OCI-LY1 (cell line): ENCODE data around the gene LY86.

ENCODE experiments used
- H2AFZ ChIP-seq: fragments of 200-600 bp; sonication (generic), shearing (Covaris generic); 2 replicates; pipeline ENCODE4 v1.6.0; 2014; ENCODE audit warnings: antibody characterized with exemption, mild to moderate bottlenecking, low read length
- H3F3A ChIP-seq: fragments of 200-600 bp; sonication (generic), shearing (Covaris generic); 2 replicates; pipeline ENCODE4 v1.6.0; 2014; ENCODE audit warnings: mild to moderate bottlenecking, antibody characterized with exemption, low read length, moderate library complexity; ENCODE audit not compliant: insufficient read depth
- H3K27ac ChIP-seq: fragments of 200-600 bp; sonication (generic); 2 replicates; pipeline ENCODE4 v1.5.1; 2014; ENCODE audit warnings: low read length, mixed run types, mild to moderate bottlenecking, low read depth; ENCODE audit not compliant: poor library complexity, severe bottlenecking
- H3K27me3 ChIP-seq: fragments of 200-600 bp; sonication (generic); 2 replicates; pipeline ENCODE4 v1.6.0; 2014; ENCODE audit warnings: antibody characterized with exemption, mild to moderate bottlenecking, low read length, moderate library complexity; ENCODE audit not compliant: insufficient read depth
- H3K36me3 ChIP-seq: fragments of 200-600 bp; sonication (generic); 2 replicates; pipeline ENCODE4 v1.6.1; 2014; ENCODE audit warnings: mild to moderate bottlenecking, antibody characterized with exemption, low read length, moderate library complexity, mixed read lengths; ENCODE audit not compliant: insufficient read depth
- H3K4me1 ChIP-seq: fragments of 200-600 bp; sonication (generic); 2 replicates; pipeline ENCODE4 v1.5.1; 2014; ENCODE audit warnings: mild to moderate bottlenecking, low read length, moderate library complexity; ENCODE audit not compliant: insufficient read depth, severe bottlenecking
- H3K4me2 ChIP-seq: fragments of 200-600 bp; sonication (generic), shearing (Covaris generic); 2 replicates; pipeline ENCODE4 v1.6.1; 2014; ENCODE audit warnings: low read length
- H3K4me3 ChIP-seq: fragments of 200-600 bp; sonication (generic); 2 replicates; pipeline ENCODE4 v1.5.1; 2014; ENCODE audit warnings: low read length, low read depth, mild to moderate bottlenecking, mixed read lengths; ENCODE audit not compliant: poor library complexity, severe bottlenecking
- H3K79me2 ChIP-seq: fragments of 200-600 bp; shearing (Covaris generic); 2 replicates; pipeline ENCODE4 v1.6.1; 2016; ENCODE audit warnings: mixed run types, low read length, mixed read lengths; ENCODE audit not compliant: insufficient read depth
- H3K9ac ChIP-seq: fragments of 200-600 bp; sonication (generic), shearing (Covaris generic); 2 replicates; pipeline ENCODE4 v1.6.1; 2014; ENCODE audit warnings: mild to moderate bottlenecking, low read length, mixed read lengths
- H3K9me2 ChIP-seq: fragments of 200-600 bp; sonication (generic), shearing (Covaris generic); 2 replicates; pipeline ENCODE4 v1.6.1; 2014; ENCODE audit warnings: low read depth, mild to moderate bottlenecking, low read length, mixed read lengths
- H3K9me3 ChIP-seq: fragments of 200-600 bp; shearing (Covaris generic); 2 replicates; pipeline ENCODE4 v1.6.1; 2014; ENCODE audit warnings: low read length, mixed read lengths
- H4K20me1 ChIP-seq: fragments of 200-600 bp; sonication (generic), shearing (Covaris generic); 2 replicates; pipeline ENCODE4 v1.6.0; 2016; ENCODE audit warnings: mild to moderate bottlenecking, low read length; ENCODE audit not compliant: insufficient read depth
- CTCF ChIP-seq: fragments of 200-600 bp; sonication (generic), shearing (Covaris generic); IDR thresholded peaks from 2 replicates; pipeline ENCODE4 v1.5.1; 2017; ENCODE audit warnings: mild to moderate bottlenecking, antibody characterized with exemption, low read length, moderate library complexity, mixed read lengths
- EZH2 ChIP-seq: fragments of 200-600 bp; sonication (generic), shearing (Covaris generic); IDR thresholded peaks from 2 replicates; pipeline ENCODE4 v1.8.0; 2017; ENCODE audit warnings: borderline replicate concordance, mixed run types, mild to moderate bottlenecking, antibody characterized with exemption, low read length, moderate library complexity, mixed read lengths

The LY86 gene

GRCh38 chr6:6686748-6687601, 98.5 kb downstream of the LY86 start:
- H3K27ac ChIP-seq: no peak overlapping the region
- H3K9me3 ChIP-seq: peaks cover 9% of the 10 kb centered on the region
- no peak overlapping the region for H3K4me3 ChIP-seq
- peaks cover 6% of the 10 kb centered on the region for H3K4me1 ChIP-seq
- TF ChIP-seq CTCF (no peak), EZH2 (no peak)
- H3F3A ChIP-seq: no peaks in the 10 kb centered on the region
- no peak overlapping the region for H2AFZ ChIP-seq
- H4K20me1 ChIP-seq: no peaks in the 10 kb centered on the region
- H3K9ac ChIP-seq: no peak overlapping the region
- H3K79me2 ChIP-seq: no peaks in the 10 kb centered on the region
- 0 out of 2 replicates have a peak overlapping the region, but pooled peaks have one; percentile 22 for H3K4me2 ChIP-seq
- no peaks in the 10 kb centered on the region for H3K9me2 ChIP-seq
- no peaks in the 10 kb centered on the region; the same call in 1 of the 2 replicates for H3K36me3 ChIP-seq
- H3K27me3 ChIP-seq: peaks cover 4% of the 10 kb centered on the region; the same call in 1 of the 2 replicates

- TF ChIP-seq EZH2: no peak
- no peak for TF ChIP-seq CTCF
- Histone ChIP-seq H3K79me2 (no peaks in the 10 kb centered on the region), H2AFZ (no peak overlapping the region), H3K27ac (no peak overlapping the region), H3F3A (no peaks in the 10 kb centered on the region), H3K9me3 (peaks cover 9% of the 10 kb centered on the region), H4K20me1 (no peaks in the 10 kb centered on the region), H3K27me3 (peaks cover 4% of the 10 kb centered on the region; the same call in 1 of the 2 replicates), H3K4me3 (no peak overlapping the region), H3K9me2 (no peaks in the 10 kb centered on the region), H3K4me2 (no peak overlapping the region), H3K4me1 (peaks cover 6% of the 10 kb centered on the region), H3K36me3 (no peaks in the 10 kb centered on the region; the same call in 1 of the 2 replicates), H3K9ac (no peak overlapping the region)
Measured at GRCh38 chr6:6688283-6688682, 99.8 kb downstream of the LY86 start.

- Histone ChIP-seq H2AFZ (no peak overlapping the region), H3K27ac (no peak overlapping the region), H3K36me3 (no peaks in the 10 kb centered on the region; the same call in 1 of the 2 replicates), H3F3A (no peaks in the 10 kb centered on the region), H3K4me1 (peaks cover 6% of the 10 kb centered on the region), H3K9ac (no peak overlapping the region), H3K9me3 (peaks cover 9% of the 10 kb centered on the region), H3K4me3 (no peak overlapping the region), H3K9me2 (no peaks in the 10 kb centered on the region), H3K27me3 (peaks cover 4% of the 10 kb centered on the region; the same call in 1 of the 2 replicates), H3K4me2 (no peak overlapping the region), H4K20me1 (no peaks in the 10 kb centered on the region), H3K79me2 (no peaks in the 10 kb centered on the region)
- TF ChIP-seq CTCF (no peak), EZH2 (no peak)
Measured at GRCh38 chr6:6688951-6689350, 100.4 kb downstream of the LY86 start.
